ENCODE measurements around the gene TAF3.
"Not testable (repeated sequence)": the region's sequence is repeated elsewhere in the genome, so short reads cannot be mapped to it uniquely, and the experiment has no call there.

The TAF3 gene

GRCh38 chr10:7984325-7984724 is 166.0 kb downstream of the TAF3 start:
- DNase-seq = no peak

GRCh38 chr10:7984896-7985295 is 166.6 kb downstream of the TAF3 start:
- no peak for DNase-seq

GRCh38 chr10:7986851-7987250 is 168.5 kb downstream of the TAF3 start:
- no peak for DNase-seq

- DNase-seq = no peak
Measured at GRCh38 chr10:7988989-7989388, 170.7 kb downstream of the TAF3 start.

GRCh38 chr10:7998831-7999230 is 180.5 kb downstream of the TAF3 start:
- DNase-seq = no peak

GRCh38 chr10:8004469-8005000 is 186.2 kb downstream of the TAF3 start:
- no peak for DNase-seq

GRCh38 chr10:8006274-8006999 is 188.1 kb downstream of the TAF3 start:
- DNase-seq = no peak

GRCh38 chr10:8009031-8009430 is 190.7 kb downstream of the TAF3 start:
- no peak for DNase-seq

- no peak for DNase-seq
Measured at GRCh38 chr10:8013006-8013405, 194.7 kb downstream of the TAF3 start.

- no peak for DNase-seq
Measured at GRCh38 chr10:8013619-8014018, 195.3 kb downstream of the TAF3 start.

GRCh38 chr10:8014649-8015048 is 196.3 kb downstream of the TAF3 start:
- no peak for DNase-seq

GRCh38 chr10:8017277-8017676 is 199.0 kb downstream of the TAF3 start:
- no peak for DNase-seq

- no peak for DNase-seq
Measured at GRCh38 chr10:8023321-8023720, 205.0 kb downstream of the TAF3 start.

GRCh38 chr10:8023851-8024250 is 205.5 kb downstream of the TAF3 start:
- no peak for DNase-seq

- DNase-seq = no peak
Measured at GRCh38 chr10:8026349-8027259, 208.3 kb downstream of the TAF3 start.

GRCh38 chr10:8031211-8031610 is 212.9 kb downstream of the TAF3 start:
- DNase-seq = not testable (repeated sequence)

- no peak for DNase-seq
Measured at GRCh38 chr10:8032558-8032957, 214.3 kb downstream of the TAF3 start.

GRCh38 chr10:8033812-8034465 is 215.6 kb downstream of the TAF3 start:
- no peak for DNase-seq

- no peak for DNase-seq
Measured at GRCh38 chr10:8034466-8035005, 216.2 kb downstream of the TAF3 start.

- DNase-seq = no peak
Measured at GRCh38 chr10:8035006-8035640, 216.8 kb downstream of the TAF3 start.

GRCh38 chr10:8035641-8036470 is 217.6 kb downstream of the TAF3 start:
- no peak for DNase-seq

Measured in femur (tissue), 1 donor.